ENCODE data around the gene KCNK17.

The KCNK17 gene

DNA sequence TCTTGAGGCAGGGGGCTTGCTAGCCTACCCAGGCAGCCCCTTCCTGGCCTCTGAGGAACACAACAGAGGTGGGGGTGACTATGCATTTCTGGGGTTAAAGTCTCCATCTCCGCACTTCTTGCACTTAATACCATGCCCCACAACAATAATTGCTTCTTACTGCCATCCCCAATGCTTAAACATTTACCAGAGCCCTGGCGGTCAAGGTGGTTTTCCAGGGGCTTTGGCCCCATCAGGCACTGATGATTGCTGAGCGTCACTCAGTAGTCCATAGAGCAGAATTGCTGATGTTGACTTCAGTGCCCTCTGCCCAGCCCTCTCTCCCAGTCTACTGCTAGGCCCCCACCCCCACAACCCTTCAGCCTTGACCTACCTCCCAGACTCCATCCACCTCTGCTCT, 52.5 kb downstream of the KCNK17 start:
- TF ChIP-seq CTCF (conservative IDR thresholded peaks at IDR 0.05; ENCODE audit: low read depth, low read length), result no peak
- no peak overlapping the region for H3K4me3 ChIP-seq (ENCODE audit: low read length)
- DNase-seq (ENCODE audit: low read depth), result no peak

- no peak for TF ChIP-seq CTCF (conservative IDR thresholded peaks at IDR 0.05; ENCODE audit: low read depth, low read length)
- no peak for DNase-seq (ENCODE audit: low read depth)
- no peak overlapping the region for H3K4me3 ChIP-seq (ENCODE audit: low read length)
These were observed 53.3 kb downstream of the KCNK17 start for GRCh38 chr6:39260953-39261352.

- DNase-seq (ENCODE audit: low read depth), result no peak
- no peak for TF ChIP-seq CTCF (conservative IDR thresholded peaks at IDR 0.05; ENCODE audit: low read depth, low read length)
- no peak overlapping the region for H3K4me3 ChIP-seq (ENCODE audit: low read length)
These were observed 53.8 kb downstream of the KCNK17 start for GRCh38 chr6:39260456-39260855.

GRCh38 chr6:39256294-39256940, 57.8 kb downstream of the KCNK17 start:
- no peak for DNase-seq (ENCODE audit: low read depth)
- TF ChIP-seq CTCF (conservative IDR thresholded peaks at IDR 0.05; ENCODE audit: low read depth, low read length), result no peak
- H3K4me3 ChIP-seq (ENCODE audit: low read length), result no peak overlapping the region

DNA sequence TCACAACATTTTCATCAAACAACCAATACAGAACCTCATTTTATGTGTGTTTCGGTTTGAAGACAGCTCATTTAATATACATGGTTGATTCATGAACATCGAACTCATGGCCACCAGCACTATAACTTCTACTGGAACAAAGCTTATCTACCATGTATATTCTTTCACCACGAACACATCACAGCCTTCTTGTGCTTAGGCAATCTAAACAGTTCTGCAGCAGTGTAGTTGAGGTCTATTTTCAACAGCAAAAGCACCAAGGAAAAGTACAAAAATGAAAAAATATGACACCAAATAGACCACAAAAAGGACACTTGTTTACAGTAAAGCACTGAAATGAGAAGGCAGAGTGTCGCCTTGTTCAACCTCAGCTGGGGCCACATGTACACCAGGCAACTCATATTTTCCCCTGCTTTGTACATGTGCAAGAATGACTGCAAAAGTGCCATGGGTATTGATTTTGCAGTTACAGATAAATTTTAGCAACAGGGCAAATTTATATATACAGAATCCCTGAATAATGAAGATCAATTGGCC, 59.2 kb downstream of the KCNK17 start:
- DNase-seq (ENCODE audit: low read depth), result no peak
- TF ChIP-seq CTCF (conservative IDR thresholded peaks at IDR 0.05; ENCODE audit: low read depth, low read length), result no peak
- no peak overlapping the region for H3K4me3 ChIP-seq (ENCODE audit: low read length)

DNA sequence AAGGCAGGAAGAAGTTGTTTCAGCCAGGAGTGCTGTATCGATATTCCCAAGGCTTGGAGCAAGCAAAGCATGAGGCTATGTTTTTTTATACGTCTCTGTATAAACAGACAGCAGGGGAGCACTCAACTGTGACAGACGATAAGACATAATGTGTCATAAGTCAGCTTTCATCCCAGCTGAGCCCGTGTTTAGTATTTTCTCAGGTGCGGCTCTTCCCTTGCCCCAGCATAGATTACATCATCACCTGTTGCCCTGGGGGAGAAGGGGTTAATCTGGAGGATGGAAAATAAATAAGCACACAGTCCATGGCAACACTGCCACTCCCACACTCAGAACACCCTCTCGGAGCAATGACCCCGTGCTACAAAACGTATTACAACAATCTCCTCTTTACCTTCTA, 62.8 kb downstream of the KCNK17 start:
- TF ChIP-seq CTCF (conservative IDR thresholded peaks at IDR 0.05; ENCODE audit: low read depth, low read length), result no peak
- DNase-seq (ENCODE audit: low read depth), result no peak
- no peak overlapping the region for H3K4me3 ChIP-seq (ENCODE audit: low read length)

DNA sequence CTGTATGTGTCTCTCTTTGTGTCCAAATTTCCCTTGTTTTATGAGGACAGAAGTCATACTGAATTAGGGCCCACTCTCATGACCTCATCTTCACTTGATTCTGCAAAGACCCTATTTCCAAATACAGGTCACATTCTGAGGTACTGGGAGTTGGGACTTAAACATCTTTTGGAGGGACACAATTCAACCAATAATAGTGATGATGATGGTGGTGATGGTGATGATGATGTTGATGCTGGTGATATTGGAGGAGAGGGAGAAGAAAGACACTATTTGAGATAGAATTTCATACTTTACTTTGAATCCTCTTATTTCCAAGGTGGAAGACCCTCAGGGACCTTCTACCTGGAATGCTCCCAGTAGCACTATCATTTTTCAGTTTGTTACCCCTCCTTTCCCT, 63.7 kb downstream of the KCNK17 start:
- no peak overlapping the region for H3K4me3 ChIP-seq (ENCODE audit: low read length)
- no peak for DNase-seq (ENCODE audit: low read depth)
- no peak for TF ChIP-seq CTCF (conservative IDR thresholded peaks at IDR 0.05; ENCODE audit: low read depth, low read length)
